IPS-NIHi7 (cell line): Measurements from ENCODE around the gene MRPS23.

ENCODE experiments used
- DNase-seq: peaks from one replicate; pipeline ENCODE4 v3.0.0; 2012; ENCODE audit warnings: mixed read lengths; ENCODE audit errors: extremely low spot score

MRPS23 gene

DNA sequence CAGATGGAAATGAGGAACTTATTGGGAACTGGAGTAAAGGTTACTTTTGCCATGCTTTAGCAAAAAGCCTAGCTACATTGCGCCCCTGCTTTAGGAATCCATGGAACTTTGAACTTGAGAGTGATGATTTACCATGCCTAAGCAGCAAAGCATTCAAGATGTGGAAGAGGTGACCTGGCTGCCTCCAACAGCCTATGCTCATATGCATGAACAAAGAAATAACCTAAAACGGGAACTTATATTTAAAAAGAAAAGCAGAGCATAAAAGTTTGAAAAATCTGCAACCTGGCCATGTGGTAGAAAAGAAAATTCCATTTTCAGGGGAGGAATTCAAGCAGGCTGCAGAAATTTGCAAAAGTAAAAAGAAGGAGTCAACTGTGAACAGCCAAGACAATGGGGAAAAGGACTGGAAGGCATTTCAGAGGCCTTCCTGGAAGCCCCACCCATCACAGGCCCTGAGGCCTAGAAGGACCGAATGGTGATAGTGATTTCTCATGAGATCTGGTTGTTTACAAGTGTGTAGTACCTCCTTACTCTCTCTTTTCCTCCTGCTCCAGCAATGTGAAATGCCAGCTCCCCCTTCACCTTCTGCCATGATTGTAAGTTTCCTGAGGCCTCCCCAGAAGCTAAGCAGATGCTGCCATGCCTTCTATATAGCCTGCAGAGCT lies 48.7 kb downstream of the MRPS23 start:
- DNase-seq: no peak

DNA sequence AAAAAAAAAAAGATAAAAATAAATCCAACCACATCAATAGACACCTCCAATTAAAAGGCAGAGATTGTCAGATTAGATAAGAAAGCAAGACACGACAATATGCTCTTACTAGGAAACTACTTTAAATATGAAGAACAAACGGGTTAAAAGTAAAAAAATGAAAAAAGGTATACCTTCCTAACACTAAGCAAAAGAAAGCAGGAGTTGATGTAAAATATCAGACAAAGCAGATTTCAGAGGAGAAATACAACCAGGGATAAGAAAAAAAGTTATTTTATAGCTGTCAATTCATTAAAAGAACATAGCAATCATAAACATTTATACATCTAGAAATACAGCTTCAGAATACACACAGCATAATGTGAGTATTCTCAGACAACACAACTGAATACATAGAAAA lies 55.0 kb downstream of the MRPS23 start:
- no peak for DNase-seq

GRCh38 chr17:57788725-57789124 lies 61.1 kb downstream of the MRPS23 start:
- DNase-seq: no peak

- no peak for DNase-seq
Observed at GRCh38 chr17:57785022-57785421, 64.8 kb downstream of the MRPS23 start.
